Esophagus squamous epithelium (tissue), 5 donors: ENCODE results near the gene PTPRN2. TPM values are rescaled to one million over a fixed set of nuclear protein-coding genes. Genes with fewer than 3 reads are reported as not detected.

Experiments
- DNase-seq: peaks from one replicate; lab custom pipeline; 2025; lab: John Stamatoyannopoulos, UW
- H3K27ac ChIP-seq, 4 donors: fragments of 200-600 bp; sonication (generic); one replicate each; pipeline ENCODE4 v1.5.1; 2016 to 2019; ENCODE audit warnings: mild to moderate bottlenecking in 1 of 4
- H3K27me3 ChIP-seq, 4 donors: fragments of 200-600 bp; sonication (generic); 1 replicate in 3 of 4; 2 replicates in 1 of 4; pipeline versions ENCODE4 v1.5.1 to v1.6.0; 2017 to 2021; ENCODE audit warnings: antibody characterized with exemption in 1 of 4
- H3K36me3 ChIP-seq, 3 donors: fragments of 200-600 bp; sonication (generic); one replicate each; pipeline ENCODE4 v1.5.1; 2016 to 2019
- H3K4me1 ChIP-seq, 3 donors: fragments of 200-600 bp; sonication (generic); one replicate each; pipeline ENCODE4 v1.5.1; 2017 to 2019
- H3K4me3 ChIP-seq, 4 donors: fragments of 200-600 bp; sonication (generic); 1 replicate in 3 of 4; 2 replicates in 1 of 4; pipeline ENCODE4 v1.5.1; 2016 to 2019; ENCODE audit warnings: mild to moderate bottlenecking in 2 of 4, moderate library complexity in 1 of 4
- H3K9me3 ChIP-seq, 3 donors: fragments of 200-600 bp; sonication (generic); one replicate each; pipeline ENCODE4 v1.5.1; 2016 to 2019
- CTCF ChIP-seq, 6 experiments: fragments of 450-650 bp in 4 of 6; fragments of 200-600 bp in 2 of 6; sonication (generic) in 2 of 6; IDR thresholded peaks; one replicate each; pipeline ENCODE4 v1.5.1; 2016 to 2019; ENCODE audit warnings: antibody characterized with exemption in 6 of 6, mild to moderate bottlenecking in 4 of 6, moderate library complexity in 4 of 6
- POLR2A ChIP-seq, 4 donors: fragments of 450-650 bp; IDR thresholded peaks; one replicate each; pipeline ENCODE4 v1.6.1; 2017; ENCODE audit warnings: antibody characterized with exemption in 4 of 4, mild to moderate bottlenecking in 4 of 4, moderate library complexity in 3 of 4
- WGBS, 2 donors: methylation state at CpG; one replicate each; pipeline ENCODE4 v1.1.5; 2018; 5-methylcytosine and 5-hydroxymethylcytosine counted together
- intact Hi-C: fragments of 100-400 bp; cut with DNase I; formaldehyde crosslinking; loops from one replicate; pipeline ENCODE4 v1.15.0; 2022
- total RNA-seq, 4 donors: library from RNA; depleted of rRNA; stranded (reverse); fragments of >200 nt; gene quantifications; one replicate each; pipeline ENCODE4 v1.1.0, GENCODE V29; 2016
- donor health status: DM: yes; HTN: yes; CAD: no.

The PTPRN2 gene
- total RNA-seq, 4 donors from 2014 or later, result 0.38 to 2.7 (median 1.0) TPM

GRCh38 chr7:157590526-157590925 lies 997.1 kb downstream of the PTPRN2 start:
- Histone ChIP-seq H3K27ac (no peak overlapping the region), H3K4me1 (no peaks in the 10 kb centered on the region), H3K36me3 (no peaks in the 10 kb centered on the region), H3K9me3 (no peaks in the 10 kb centered on the region), H3K4me3 (no peak overlapping the region), H3K27me3 (peaks cover 0 to 22% (median 0%) of the 10 kb centered on the region in 4 donors)
- WGBS, 2 donors, result 84 to 91% methylated on average over 6 to 10 of the region's 13 CpGs
- TF ChIP-seq POLR2A (IDR thresholded peaks at IDR 0.05) (no peak), CTCF (IDR thresholded peaks at IDR 0.05) (no peak)
- intact Hi-C loops, result no loop called here
- no peak for DNase-seq

GRCh38 chr7:157589680-157590079 lies 997.9 kb downstream of the PTPRN2 start:
- TF ChIP-seq CTCF (IDR thresholded peaks at IDR 0.05) (no peak), POLR2A (IDR thresholded peaks at IDR 0.05) (no peak)

GRCh38 chr7:157587805-157588560 lies 999.6 kb downstream of the PTPRN2 start:
- Histone ChIP-seq H3K9me3 (no peaks in the 10 kb centered on the region), H3K4me1 (no peaks in the 10 kb centered on the region), H3K4me3 (no peak overlapping the region), H3K27me3 (peaks cover 0 to 26% (median 0%) of the 10 kb centered on the region in 4 donors), H3K27ac (no peak overlapping the region), H3K36me3 (no peaks in the 10 kb centered on the region)
- DNase-seq, result no peak
- TF ChIP-seq POLR2A (IDR thresholded peaks at IDR 0.05) (no peak), CTCF (IDR thresholded peaks at IDR 0.05) (no peak)
- intact Hi-C loops, result no loop called here
- 68 to 70% methylated on average over 9 to 10 of the region's 34 CpGs for WGBS, 2 donors

More at GRCh38 chr7:157589680-157590079, 997.9 kb downstream of the PTPRN2 start:
- Histone ChIP-seq H3K27me3 (peaks cover 0 to 26% (median 0%) of the 10 kb centered on the region in 4 donors), H3K4me3 (no peak overlapping the region), H3K27ac (no peak overlapping the region), H3K9me3 (no peaks in the 10 kb centered on the region), H3K4me1 (no peaks in the 10 kb centered on the region), H3K36me3 (no peaks in the 10 kb centered on the region)
- no peak for DNase-seq
- intact Hi-C loops, result no loop called here
- 77 to 83% methylated on average over 11 of the region's 11 CpGs for WGBS, 2 donors

- Histone ChIP-seq H3K9me3 (no peaks in the 10 kb centered on the region), H3K4me1 (no peaks in the 10 kb centered on the region), H3K4me3 (no peak overlapping the region), H3K36me3 (no peaks in the 10 kb centered on the region), H3K27me3 (peaks cover 0 to 26% (median 0%) of the 10 kb centered on the region in 4 donors), H3K27ac (no peak overlapping the region)
- intact Hi-C loops, result no loop called here
- no peak for TF ChIP-seq CTCF (IDR thresholded peaks at IDR 0.05)
- no peak for TF ChIP-seq POLR2A (IDR thresholded peaks at IDR 0.05)
- no peak for DNase-seq
- WGBS, 2 donors, result 83 to 86% methylated on average over 12 of the region's 12 CpGs
These were observed 1000.4 kb downstream of the PTPRN2 start for GRCh38 chr7:157587051-157587804.

- intact Hi-C loops, result no loop called here
- Histone ChIP-seq H3K27me3 (peaks cover 0 to 26% (median 0%) of the 10 kb centered on the region in 4 donors), H3K36me3 (no peaks in the 10 kb centered on the region), H3K27ac (no peak overlapping the region), H3K9me3 (no peaks in the 10 kb centered on the region), H3K4me1 (no peaks in the 10 kb centered on the region), H3K4me3 (no peak overlapping the region)
- TF ChIP-seq POLR2A (IDR thresholded peaks at IDR 0.05) (no peak), CTCF (IDR thresholded peaks at IDR 0.05) (no peak)
- DNase-seq, result no peak
- WGBS, 2 donors, result 79 to 80% methylated on average over 1 to 6 of the region's 15 CpGs
These were observed 1001.1 kb downstream of the PTPRN2 start for GRCh38 chr7:157586426-157586955.
